Endothelial cell of umbilical vein (primary cell): ENCODE measurements around the gene TSPO. TPM values are rescaled to one million over a fixed set of nuclear protein-coding genes. Genes with fewer than 3 reads are reported as not detected.

Experiments
- BruUV-seq: library from RNA; stranded (reverse); fragments of 400-500 nt; replicated peaks from 2 replicates; lab custom pipeline; 2021; lab: Mats Ljungman, UMichigan
- CTCF ChIA-PET: fragments of 300-600, 350-600 bp; sonication (Branson Sonifier 250); formaldehyde crosslinking; loops from one replicate; lab custom pipeline; 2021; ENCODE audit warnings: antibody characterized with exemption, inconsistent platforms; lab: Charles Lee
- POLR2A ChIA-PET: fragments of 300-600, 350-600 bp; sonication (Branson Sonifier 250); formaldehyde crosslinking; loops from one replicate; lab custom pipeline; 2021; ENCODE audit warnings: antibody characterized with exemption, inconsistent platforms; lab: Charles Lee
- DNase-seq: peaks from one replicate; pipeline ENCODE4 v3.0.0-alpha.2; 2011; ENCODE audit warnings: low read depth, low spot score
- FAIRE-seq: peaks from 2 replicates; lab custom pipeline; 2011; peaks lifted over from hg19 to GRCh38; lab: Jason Lieb, UNC
- H2AFZ ChIP-seq: 2 replicates; pipeline ENCODE4 v1.6.0; 2012; ENCODE audit warnings: low read depth, low read length, control low read depth, inconsistent platforms
- H3K27ac ChIP-seq: 2 replicates; pipeline ENCODE4 v1.5.1; 2011; ENCODE audit warnings: low read depth, mild to moderate bottlenecking, control low read depth, low read length, moderate library complexity; ENCODE audit not compliant: insufficient read depth
- H3K27me3 ChIP-seq, 2 experiments: 2 replicates each; pipeline versions ENCODE4 v1.6.0 to v1.6.1; 2011; ENCODE audit warnings: low read length in 2 of 2, mixed read lengths in 1 of 2; ENCODE audit not compliant: control insufficient read depth in 2 of 2, insufficient read depth in 2 of 2
- H3K36me3 ChIP-seq, 2 experiments: 2 replicates in 1 of 2; 3 replicates in 1 of 2; pipeline ENCODE4 v1.5.1; 2011; ENCODE audit warnings: low read length in 2 of 2, mild to moderate bottlenecking in 1 of 2, moderate library complexity in 1 of 2; ENCODE audit not compliant: control insufficient read depth in 2 of 2, insufficient read depth in 2 of 2; ENCODE audit errors: extremely low read depth in 1 of 2
- H3K4me1 ChIP-seq: 3 replicates; pipeline ENCODE4 v1.5.1; 2011; ENCODE audit warnings: mild to moderate bottlenecking, low read length; ENCODE audit not compliant: control insufficient read depth, insufficient read depth; ENCODE audit errors: extremely low read depth
- H3K4me2 ChIP-seq: 2 replicates; pipeline ENCODE4 v1.6.1; 2011; ENCODE audit warnings: low read length, control low read depth, mixed read lengths; ENCODE audit not compliant: insufficient read depth
- H3K4me3 ChIP-seq, 3 experiments: fragments of 200-600 bp in 1 of 3; sonication (generic), shearing (Covaris generic) in 1 of 3; replicated peaks in 1 of 3; 2 replicates each; pipeline ENCODE4 v1.5.1; 2011 to 2016; ENCODE audit warnings: control low read depth in 3 of 3, low read length in 3 of 3, mild to moderate bottlenecking in 2 of 3, inconsistent platforms in 1 of 3, low read depth in 1 of 3, moderate library complexity in 1 of 3; ENCODE audit not compliant: insufficient read depth in 1 of 3
- H3K79me2 ChIP-seq: 2 replicates; pipeline ENCODE4 v1.6.0; 2012; ENCODE audit warnings: low read length, inconsistent platforms; ENCODE audit not compliant: control insufficient read depth, insufficient read depth
- H3K9ac ChIP-seq: replicated peaks from 2 replicates; pipeline ENCODE3; 2011; ENCODE audit warnings: low read length, control low read depth; ENCODE audit not compliant: insufficient read depth; ENCODE audit errors: extremely low read depth
- H3K9me1 ChIP-seq: replicated peaks from 3 replicates; pipeline ENCODE4 v1.6.0; 2011; ENCODE audit warnings: mild to moderate bottlenecking, low read length; ENCODE audit not compliant: control insufficient read depth, insufficient read depth; ENCODE audit errors: extremely low read depth
- H3K9me3 ChIP-seq: replicated peaks from 2 replicates; pipeline ENCODE4 v1.5.1; 2012; ENCODE audit warnings: low read length, inconsistent platforms; ENCODE audit not compliant: control insufficient read depth, insufficient read depth
- H4K20me1 ChIP-seq: replicated peaks from 2 replicates; pipeline ENCODE3; 2011; ENCODE audit warnings: mild to moderate bottlenecking, low read length; ENCODE audit not compliant: control insufficient read depth, insufficient read depth; ENCODE audit errors: extremely low read depth
- CTCF ChIP-seq, 2 donors: IDR thresholded peaks; 1 replicate in 1 of 2; 2 replicates in 1 of 2; pipeline ENCODE4 v1.5.1; 2011; ENCODE audit warnings: low read length in 2 of 2, mild to moderate bottlenecking in 2 of 2, moderate library complexity in 2 of 2, control low read depth in 1 of 2, inconsistent platforms in 1 of 2, low read depth in 1 of 2; ENCODE audit not compliant: insufficient read depth in 1 of 2; ENCODE audit errors: extremely low read depth in 1 of 2
- EZH2 ChIP-seq: IDR thresholded peaks from 2 replicates; pipeline ENCODE4 v1.6.1; 2012; ENCODE audit warnings: borderline replicate concordance, low read depth, mild to moderate bottlenecking, moderate library complexity, low read length, inconsistent platforms; ENCODE audit not compliant: severe bottlenecking
- FOS ChIP-seq: IDR thresholded peaks from 2 replicates; pipeline ENCODE4 v1.6.1; 2011; ENCODE audit warnings: mild to moderate bottlenecking, low read length, moderate library complexity, borderline replicate concordance; ENCODE audit not compliant: insufficient read depth
- GATA2 ChIP-seq: IDR thresholded peaks from 2 replicates; pipeline ENCODE4 v1.7.0; 2011; ENCODE audit warnings: low read depth, mild to moderate bottlenecking, moderate library complexity, mixed read lengths, low read length; ENCODE audit not compliant: insufficient read length, insufficient read depth
- JUN ChIP-seq: IDR thresholded peaks from 2 replicates; pipeline ENCODE4 v1.6.1; 2011; ENCODE audit warnings: borderline replicate concordance, low read depth; ENCODE audit not compliant: insufficient read length, insufficient read depth
- MYC ChIP-seq: IDR thresholded peaks from one replicate; pipeline ENCODE4 v1.6.1; 2011; ENCODE audit warnings: mild to moderate bottlenecking, low read depth, low read length
- POLR2A ChIP-seq: IDR thresholded peaks from 2 replicates; pipeline ENCODE4 v1.6.1; 2012; ENCODE audit warnings: low read depth, mild to moderate bottlenecking, control low read depth, low read length
- POLR2AphosphoS5 ChIP-seq: IDR thresholded peaks from 2 replicates; pipeline ENCODE4 v1.6.1; 2012; ENCODE audit warnings: low read depth, mild to moderate bottlenecking, control low read depth, low read length, moderate library complexity; ENCODE audit not compliant: insufficient read depth
- dilution Hi-C: fragments of 300-500 bp; cut with MboI; formaldehyde crosslinking; loops from one replicate; pipeline ENCODE4 v1.15.0; 2019; ENCODE audit warnings: low sequenced_read_pairs; ENCODE audit not compliant: extremely low pct_ligation_motif_present
- intact Hi-C: fragments of 100-400 bp; cut with micrococcal nuclease; formaldehyde crosslinking; loops from one replicate; pipeline ENCODE4 v1.10.0; 2022
- polyA plus RNA-seq, 4 experiments: library from polyadenylated mRNA; depleted of rRNA in 3 of 4; stranded (reverse) in 3 of 4; unstranded in 1 of 4; fragments of >200 nt; gene quantifications; 2 replicates each; pipeline versions ENCODE4 v1.2.1 to v1.2.3, GENCODE V29; 2011 to 2012; ENCODE audit warnings: missing spikeins in 1 of 4
- total RNA-seq: library from RNA; stranded (reverse); gene quantifications from 2 replicates; pipeline ENCODE4 v1.2.3, GENCODE V29; 2021
- TF ChIP-seq, protein P1 (sequence below): IDR thresholded peaks from 2 replicates; pipeline ENCODE4 v1.6.1; 2011; ENCODE audit not compliant: insufficient read depth, insufficient read length

TSPO gene
- total and polyA plus RNA-seq, 2 donors (not counting 3 experiments of a cell fraction or from before 2014, with no cell fraction given): 328 to 720 TPM

DNA sequence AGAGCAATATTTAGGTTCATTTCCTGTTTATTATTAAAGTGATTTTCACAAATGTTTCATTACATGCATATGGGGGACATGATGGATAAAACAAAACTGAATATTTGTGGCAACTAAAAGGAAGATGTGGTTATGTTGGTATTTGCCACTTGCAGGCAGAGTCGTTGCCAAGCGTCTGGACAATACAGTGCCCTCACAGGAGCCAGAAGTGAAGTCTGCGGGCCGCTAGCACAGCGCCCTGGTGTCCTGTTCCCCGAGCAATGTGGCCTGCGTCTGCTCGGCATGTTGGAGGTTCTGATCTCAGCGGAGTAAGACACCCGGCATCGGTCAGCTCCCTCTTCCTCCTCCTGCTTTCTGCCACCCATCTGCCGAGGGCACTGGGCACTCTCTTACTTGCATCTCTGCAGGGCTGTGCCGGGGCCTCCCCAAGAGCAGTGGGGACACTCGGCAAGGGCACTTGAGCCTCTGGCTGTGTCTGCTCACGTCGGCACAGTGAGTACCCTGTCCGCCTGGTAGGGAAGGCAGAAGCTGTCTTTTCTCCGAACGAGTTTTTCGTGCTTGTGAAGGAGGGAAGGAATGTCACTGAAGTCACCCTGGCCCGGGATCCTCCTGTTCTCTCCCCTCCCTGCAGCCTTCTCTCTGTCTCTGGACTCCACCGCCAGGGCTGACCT is 46.0 kb downstream of the TSPO start:
- no peak overlapping the region for H3K27ac ChIP-seq
- no peaks in the 10 kb centered on the region for H3K4me1 ChIP-seq
- H2AFZ ChIP-seq: no peak overlapping the region
- H3K9ac ChIP-seq: no peak overlapping the region
- POLR2A ChIA-PET: no interaction called here
- H3K27me3 ChIP-seq: peaks cover 4 to 11% of the 10 kb centered on the region in 2 experiments
- no peaks in the 10 kb centered on the region for H3K36me3 ChIP-seq
- H4K20me1 ChIP-seq: no peaks in the 10 kb centered on the region
- H3K79me2 ChIP-seq: no peaks in the 10 kb centered on the region
- no peaks in the 10 kb centered on the region for H3K9me1 ChIP-seq
- no peaks in the 10 kb centered on the region for H3K9me3 ChIP-seq
- CTCF ChIA-PET: interaction anchor here (0.8 to 2.9 kb wide), 3 partner anchors 10 to 148 kb away, joined by 3 to 13 read pairs (median 4); no protein-coding TSS in a partner anchor
- no peak for DNase-seq
- intact Hi-C loops (no loop called here), dilution Hi-C loops (no loop called here)
- TF ChIP-seq CTCF (IDR thresholded peaks at IDR 0.05; ENCODE audit: extremely low read depth in 1 of 2, insufficient read depth in 1 of 2, low read depth in 1 of 2, low read length in 2 of 2) (no peak), EZH2 (no peak)
- BruUV-seq: no TSS peak
- H3K4me2 ChIP-seq: no peak overlapping the region
- no peak for FAIRE-seq
- H3K4me3 ChIP-seq: no peak overlapping the region

DNA sequence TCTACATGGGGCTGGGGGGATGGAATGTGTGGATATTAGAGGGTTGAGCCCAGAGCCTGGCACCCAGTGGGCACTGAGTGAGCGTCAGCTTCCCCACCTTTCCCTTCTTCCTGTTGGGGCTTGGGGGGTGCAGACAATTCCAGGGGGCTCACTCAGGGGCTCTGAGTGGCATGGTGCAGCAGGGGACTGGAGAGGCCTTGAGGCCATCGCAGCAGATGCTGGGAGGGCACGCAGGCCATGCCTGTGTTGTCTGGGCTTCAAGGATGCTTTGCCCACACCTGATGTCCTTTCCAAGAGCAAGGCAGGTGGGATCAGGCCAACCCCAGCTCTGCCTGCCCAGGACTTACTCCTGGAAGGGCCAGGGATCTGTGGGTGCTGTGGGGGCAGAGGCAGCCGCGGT is 46.8 kb downstream of the TSPO start:
- TF ChIP-seq, protein P1, sequence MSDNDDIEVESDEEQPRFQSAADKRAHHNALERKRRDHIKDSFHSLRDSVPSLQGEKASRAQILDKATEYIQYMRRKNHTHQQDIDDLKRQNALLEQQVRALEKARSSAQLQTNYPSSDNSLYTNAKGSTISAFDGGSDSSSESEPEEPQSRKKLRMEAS: no peak
- no peak for TF ChIP-seq JUN
- no peak for TF ChIP-seq GATA2
- TF ChIP-seq MYC: no peak
- no peak for TF ChIP-seq FOS
- TF ChIP-seq EZH2: no peak
- no peak for TF ChIP-seq CTCF (IDR thresholded peaks at IDR 0.05; ENCODE audit: extremely low read depth in 1 of 2, insufficient read depth in 1 of 2, low read depth in 1 of 2, low read length in 2 of 2)
- TF ChIP-seq POLR2AphosphoS5: no peak
- no peak for TF ChIP-seq POLR2A
- FAIRE-seq (no peak), DNase-seq (no peak)
- no peak overlapping the region for H3K9ac ChIP-seq
- no peaks in the 10 kb centered on the region for H3K4me1 ChIP-seq
- H3K4me2 ChIP-seq: no peak overlapping the region
- dilution Hi-C loops: no loop called here
- no peak overlapping the region for H3K4me3 ChIP-seq
- H3K79me2 ChIP-seq: no peaks in the 10 kb centered on the region
- no peak overlapping the region for H2AFZ ChIP-seq
- H3K36me3 ChIP-seq: no peaks in the 10 kb centered on the region
- H3K9me1 ChIP-seq: no peaks in the 10 kb centered on the region
- H3K27me3 ChIP-seq: peaks cover 4 to 11% of the 10 kb centered on the region in 2 experiments
- BruUV-seq: no TSS peak
- CTCF ChIA-PET: interaction anchor here (1.6 to 2.9 kb wide), 2 partner anchors 10 to 17 kb away, joined by 3 to 13 read pairs; no protein-coding TSS in a partner anchor
- no peaks in the 10 kb centered on the region for H3K9me3 ChIP-seq
- POLR2A ChIA-PET: no interaction called here
- intact Hi-C loops: no loop called here
- no peaks in the 10 kb centered on the region for H4K20me1 ChIP-seq
- no peak overlapping the region for H3K27ac ChIP-seq
